ENCODE data around the gene NKX1-2.

NKX1-2 gene

GRCh38 chr10:124414076-124414475, 35.8 kb downstream of the NKX1-2 start:
- DNase-seq, result no peak

GRCh38 chr10:124409696-124410095, 40.1 kb downstream of the NKX1-2 start:
- no peak for DNase-seq

GRCh38 chr10:124408357-124408756, 41.5 kb downstream of the NKX1-2 start:
- DNase-seq, result no peak

GRCh38 chr10:124407456-124407855, 42.4 kb downstream of the NKX1-2 start:
- DNase-seq, result no peak

- no peak for DNase-seq
These were observed 46.3 kb downstream of the NKX1-2 start for GRCh38 chr10:124403548-124403947.

- DNase-seq, result no peak
These were observed 47.6 kb downstream of the NKX1-2 start for GRCh38 chr10:124402273-124402672.

- DNase-seq, result no peak
These were observed 48.2 kb downstream of the NKX1-2 start for GRCh38 chr10:124401633-124402032.
